GM12878 (cell line): ENCODE results near the gene GLRA1. TPM values are rescaled to one million over a fixed set of nuclear protein-coding genes. Genes with fewer than 3 reads are reported as not detected.
A peak's percentile ranks its signal among the peaks of the same experiment; 100 is the strongest.

Experiments
- ATAC-seq: fragments of 200-7000 bp; cut with Tn5 transposase; 3 replicates; pipeline ENCODE4 v1.9.1; 2020; ENCODE audit warnings: mild to moderate bottlenecking, moderate library complexity
- BruUV-seq: library from RNA; stranded (reverse); fragments of 400-500 nt; replicated peaks from 2 replicates; lab custom pipeline; 2021; lab: Mats Ljungman, UMichigan
- CTCF ChIA-PET: fragments of 300-600 bp; sonication (Branson Sonifier 250); formaldehyde crosslinking; extraction: SDS; loops from one replicate; lab custom pipeline; 2021; ENCODE audit warnings: inconsistent platforms; lab: Yijun Ruan, JAX
- POLR2A ChIA-PET: fragments of 350-600 bp; formaldehyde crosslinking; extraction: SDS; loops from one replicate; lab custom pipeline; 2021; ENCODE audit warnings: inconsistent platforms; lab: Charles Lee
- RAD21 ChIA-PET: fragments of 300-600 bp; sonication (Branson Sonifier 250); formaldehyde crosslinking; loops from one replicate; lab custom pipeline; 2023; ENCODE audit warnings: antibody characterized with exemption; ENCODE audit not compliant: unreplicated experiment; lab: Charles Lee
- SMC1A ChIA-PET: fragments of 300-600 bp; sonication (Branson Sonifier 250); formaldehyde crosslinking; loops from one replicate; lab custom pipeline; 2023; ENCODE audit not compliant: unreplicated experiment, uncharacterized antibody; lab: Charles Lee
- DNase-seq: peaks from one replicate; pipeline ENCODE4 v3.0.0-alpha.2; 2011; ENCODE audit warnings: low read depth, low spot score
- FAIRE-seq: peaks from 3 replicates; lab custom pipeline; 2011; peaks lifted over from hg19 to GRCh38; lab: Jason Lieb, UNC
- H2AFZ ChIP-seq: 2 replicates; pipeline ENCODE4 v1.6.0; 2011; ENCODE audit warnings: low read depth, low read length, control low read depth; ENCODE audit not compliant: control insufficient read depth
- H3K27ac ChIP-seq: 2 replicates; pipeline ENCODE4 v1.5.1; 2011; ENCODE audit warnings: control low read depth; ENCODE audit not compliant: control insufficient read depth, insufficient read depth
- H3K27me3 ChIP-seq, 2 experiments: replicated peaks in 1 of 2; 2 replicates each; pipeline versions ENCODE4 v1.6.0 to v1.6.1; 2011; ENCODE audit warnings: low read length in 1 of 2; ENCODE audit not compliant: control insufficient read depth in 2 of 2, insufficient read depth in 2 of 2
- H3K36me3 ChIP-seq, 2 experiments: 2 replicates each; pipeline ENCODE4 v1.5.1; 2011; ENCODE audit warnings: low read length in 1 of 2; ENCODE audit not compliant: control insufficient read depth in 2 of 2, insufficient read depth in 2 of 2
- H3K4me1 ChIP-seq: 2 replicates; pipeline ENCODE4 v1.6.1; 2011; ENCODE audit warnings: mild to moderate bottlenecking, low read length, moderate library complexity, mixed read lengths; ENCODE audit not compliant: control insufficient read depth, insufficient read depth
- H3K4me2 ChIP-seq: 2 replicates; pipeline ENCODE4 v1.6.0; 2011; ENCODE audit warnings: control low read depth; ENCODE audit not compliant: control insufficient read depth, insufficient read depth
- H3K4me3 ChIP-seq: fragments of 200-600 bp; sonication (generic); 2 replicates; pipeline ENCODE4 v1.5.1; 2016
- H3K79me2 ChIP-seq: 2 replicates; pipeline ENCODE4 v1.6.0; 2011; ENCODE audit warnings: low read length; ENCODE audit not compliant: control insufficient read depth, insufficient read depth
- H3K9ac ChIP-seq: 2 replicates; pipeline ENCODE4 v1.8.0; 2011; ENCODE audit warnings: low read length, control low read depth, mixed read lengths; ENCODE audit not compliant: control insufficient read depth, insufficient read depth
- H3K9me3 ChIP-seq: replicated peaks from 3 replicates; pipeline ENCODE4 v1.5.1; 2011; ENCODE audit warnings: mild to moderate bottlenecking, low read length; ENCODE audit not compliant: control insufficient read depth, insufficient read depth
- H4K20me1 ChIP-seq: 2 replicates; pipeline ENCODE4 v1.6.0; 2011; ENCODE audit not compliant: control insufficient read depth, insufficient read depth
- CREM ChIP-seq: IDR thresholded peaks from 2 replicates; pipeline ENCODE4 v1.6.1; 2014; ENCODE audit warnings: antibody characterized with exemption, low read depth
- HDGF ChIP-seq: fragments of 450-650 bp; IDR thresholded peaks from 2 replicates; pipeline ENCODE4 v1.6.1; 2016; ENCODE audit warnings: antibody characterized with exemption
- JUNB ChIP-seq: IDR thresholded peaks from 2 replicates; pipeline ENCODE4 v1.6.1; 2016; ENCODE audit warnings: antibody characterized with exemption, mild to moderate bottlenecking
- ZNF687 ChIP-seq: fragments of 450-650 bp; IDR thresholded peaks from 2 replicates; pipeline ENCODE4 v1.6.1; 2017; ENCODE audit warnings: mild to moderate bottlenecking, moderate library complexity
- WGBS: methylation state at CpG from one replicate; pipeline ENCODE4 v1.1.6; 2016; ENCODE audit warnings: low lambda C conversion rate; ENCODE audit not compliant: insufficient replicate concordance, insufficient coverage; ENCODE audit errors: missing lambda C conversion rate; 5-methylcytosine and 5-hydroxymethylcytosine counted together
- in situ Hi-C: fragments of 300-500 bp; cut with MboI; formaldehyde crosslinking; loops from 9 replicates; pipeline ENCODE4 v1.14.3; 2018; ENCODE audit warnings: mixed read lengths
- intact Hi-C: fragments of 100-400 bp; cut with micrococcal nuclease; formaldehyde crosslinking; loops from one replicate; pipeline ENCODE4 v1.14.2; 2022; ENCODE audit not compliant: unreplicated experiment
- polyA plus RNA-seq, 11 experiments: library from polyadenylated mRNA; depleted of rRNA in 4 of 11; unstranded in 6 of 11; stranded (reverse) in 5 of 11; fragments of >200 nt; fragmentation: Nextera tagmentation in 4 of 11; fragmentation: Illumina TruSeq in 1 of 11; extraction: Ambion mirVana in 4 of 11; extraction: Trizol in 1 of 11; gene quantifications; 1 replicate in 1 of 11; 2 replicates in 10 of 11; pipeline versions ENCODE4 v1.2.1 to v1.2.3, GENCODE V29; 2011 to 2016; ENCODE audit warnings: inconsistent platforms in 2 of 11, missing spikeins in 2 of 11, low read depth in 1 of 11
- total RNA-seq, 4 experiments: library from RNA; depleted of rRNA in 3 of 4; stranded (reverse); fragments of >200 nt in 3 of 4; fragmentation: Illumina TruSeq in 1 of 4; extraction: Trizol in 1 of 4; gene quantifications; 2 replicates each; pipeline versions ENCODE4 v1.2.1 to v1.2.3, GENCODE V29; 2013 to 2021

GLRA1 gene
- total and polyA plus RNA-seq, 10 of the 15 experiments (the other 5 are each of a cell fraction or from before 2014, with no cell fraction given), result not detected

GRCh38 chr5:151810449-151810848 is 114.2 kb downstream of the GLRA1 start:
- Histone ChIP-seq H3K9ac (no peak overlapping the region), H3K9me3 (no peaks in the 10 kb centered on the region), H3K36me3 (peaks cover 4 to 38% of the 10 kb centered on the region in 2 experiments), H3K27ac (no peak overlapping the region), H3K4me2 (no peak overlapping the region), H3K4me1 (no peaks in the 10 kb centered on the region), H3K4me3 (no peak overlapping the region), H3K27me3 (no peaks in the 10 kb centered on the region), H2AFZ (no peak overlapping the region), H3K79me2 (no peaks in the 10 kb centered on the region), H4K20me1 (no peaks in the 10 kb centered on the region; the same call in 1 of the 2 replicates)
- ChIA-PET POLR2A (no interaction called here), CTCF (interaction anchor here (1.3 to 2.0 kb wide), 3 partner anchors 10 to 55 kb away, joined by 3 to 10 read pairs (median 4); no protein-coding TSS in a partner anchor), SMC1A (interaction anchor here (1.1 to 2.0 kb wide), 3 partner anchors 9 to 332 kb away, joined by 4 to 12 read pairs (median 5); no protein-coding TSS in a partner anchor), RAD21 (interaction anchor here (1.0 kb wide), 1 partner anchor 10 kb away, joined by 3 read pairs; no protein-coding TSS in a partner anchor)
- WGBS, result 33% methylated on average over 1 of the region's 1 CpG
- intact Hi-C loops, result no loop called here
- no TSS peak for BruUV-seq
- TF ChIP-seq ZNF687, result no peak
- TF ChIP-seq JUNB, result peak; percentile 47; the same call in 1 of the 2 replicates
- no peak for TF ChIP-seq CREM
- no peak for TF ChIP-seq HDGF
- DNase-seq, result no peak
- FAIRE-seq, result no peak
- in situ Hi-C loops, result no loop called here
- ATAC-seq, result peak; percentile 34
